HG02759 (cell line): Measurements from ENCODE around the gene SYNDIG1.

Experiments
- ATAC-seq: cut with Tn5 transposase; IDR thresholded peaks from one replicate; pipeline ENCODE4 v1.9.1; 2021; ENCODE audit warnings: mild to moderate bottlenecking, moderate library complexity; ENCODE audit not compliant: unreplicated experiment

The SYNDIG1 gene

DNA sequence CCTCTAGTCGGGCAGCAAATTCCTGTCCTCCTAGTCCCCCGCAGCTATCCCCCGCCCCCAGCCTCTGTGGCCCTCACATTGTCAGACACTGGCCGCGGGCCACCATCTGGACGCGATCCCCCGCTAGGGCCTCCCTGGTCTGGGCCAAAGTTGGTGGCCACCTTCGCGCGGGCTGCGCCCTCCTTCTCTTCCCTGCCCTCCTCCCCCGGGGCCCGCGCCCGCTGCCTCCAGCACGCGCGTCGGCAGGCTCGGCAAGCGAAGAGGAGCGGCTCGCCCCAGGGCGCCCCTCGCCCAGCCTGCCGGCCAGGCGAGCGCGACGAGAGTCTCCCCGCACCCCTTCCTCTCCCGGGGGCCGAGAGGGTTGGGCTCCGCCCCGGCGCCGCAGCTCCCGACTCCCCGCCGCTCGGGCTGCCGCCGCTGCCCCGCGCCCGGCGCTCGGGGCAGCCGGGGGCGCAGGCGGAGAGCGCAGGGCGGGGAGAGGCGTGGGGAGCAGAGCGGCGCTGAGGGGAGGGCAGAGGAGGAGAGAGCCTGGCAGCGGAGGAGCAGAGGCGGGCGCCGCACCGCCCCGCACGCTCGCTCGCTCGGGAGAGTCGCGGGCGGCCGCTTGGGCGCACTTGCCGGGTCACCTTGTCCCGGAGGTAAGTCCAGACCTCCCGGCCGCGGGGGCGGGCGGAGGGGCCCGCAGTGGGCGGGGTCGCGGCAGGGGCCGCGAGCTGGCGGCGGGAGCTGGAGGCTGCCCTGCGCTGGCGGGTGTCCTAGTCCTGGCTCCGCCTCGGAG is at the start of gene SYNDIG1:
SYNDIG1 (plus strand) TSS at position 514 of the 778 bp plus-strand sequence. CDS start 73,469 bp downstream, outside the sequence.
- ATAC-seq = no peak

DNA sequence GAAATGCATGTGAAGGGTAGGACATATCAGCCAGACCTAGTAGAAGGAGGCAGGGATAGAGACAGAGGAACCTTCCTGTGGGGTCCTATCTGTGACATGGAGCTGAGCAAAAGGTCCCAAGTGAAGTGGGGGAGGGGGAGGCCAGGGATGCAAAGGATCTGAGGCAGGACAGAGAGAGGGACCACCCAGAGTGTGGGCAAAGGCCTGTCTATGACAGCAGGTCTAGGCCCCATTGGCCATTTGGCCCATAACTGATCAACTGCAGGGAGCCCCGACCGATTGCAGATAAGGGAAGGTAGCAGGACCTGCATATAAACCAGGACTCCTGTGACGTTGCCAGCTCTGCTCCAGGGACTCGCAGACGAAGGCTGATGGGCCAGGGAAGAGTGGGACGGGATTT is 49.6 kb upstream of the SYNDIG1 start:
- ATAC-seq = no peak

DNA sequence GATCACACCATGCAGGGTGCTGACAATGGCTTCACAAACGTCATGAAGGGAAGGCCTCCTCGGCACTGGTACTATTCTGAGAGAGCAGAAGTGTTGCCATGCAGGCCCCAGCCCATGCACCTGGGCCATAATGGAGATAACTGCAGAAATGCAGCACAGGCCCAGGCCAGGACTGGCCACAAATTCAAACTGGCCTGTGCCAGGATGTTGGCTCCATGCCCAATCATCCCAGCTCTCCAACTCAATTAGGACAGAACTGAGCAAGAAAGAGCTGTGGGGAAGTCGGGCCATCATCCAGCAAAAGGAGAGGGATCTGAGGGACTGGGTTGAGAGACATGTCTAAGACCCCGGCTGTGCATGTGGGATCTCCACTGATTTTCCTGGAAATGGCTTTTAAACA is 48.9 kb upstream of the SYNDIG1 start:
- no peak for ATAC-seq

DNA sequence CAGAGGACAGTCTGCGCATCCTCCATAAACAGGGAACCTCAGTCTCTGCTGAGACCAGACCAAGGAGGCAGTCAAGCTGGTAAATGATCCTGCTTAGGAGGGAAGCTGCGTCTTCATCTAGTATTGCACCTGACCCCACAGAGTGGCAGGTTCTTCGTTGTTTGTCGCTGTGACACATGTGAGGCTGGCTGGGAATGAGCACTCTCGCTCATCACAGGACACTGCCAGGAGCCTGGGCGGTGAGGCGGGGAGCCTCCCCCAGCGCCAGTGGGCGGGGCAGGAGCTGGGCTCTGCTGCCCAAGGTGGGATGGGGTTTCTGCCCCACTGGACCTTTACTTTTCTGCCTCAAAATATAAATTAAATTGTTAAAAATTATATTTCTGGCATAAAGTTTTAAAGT is 48.4 kb upstream of the SYNDIG1 start:
- no peak for ATAC-seq

DNA sequence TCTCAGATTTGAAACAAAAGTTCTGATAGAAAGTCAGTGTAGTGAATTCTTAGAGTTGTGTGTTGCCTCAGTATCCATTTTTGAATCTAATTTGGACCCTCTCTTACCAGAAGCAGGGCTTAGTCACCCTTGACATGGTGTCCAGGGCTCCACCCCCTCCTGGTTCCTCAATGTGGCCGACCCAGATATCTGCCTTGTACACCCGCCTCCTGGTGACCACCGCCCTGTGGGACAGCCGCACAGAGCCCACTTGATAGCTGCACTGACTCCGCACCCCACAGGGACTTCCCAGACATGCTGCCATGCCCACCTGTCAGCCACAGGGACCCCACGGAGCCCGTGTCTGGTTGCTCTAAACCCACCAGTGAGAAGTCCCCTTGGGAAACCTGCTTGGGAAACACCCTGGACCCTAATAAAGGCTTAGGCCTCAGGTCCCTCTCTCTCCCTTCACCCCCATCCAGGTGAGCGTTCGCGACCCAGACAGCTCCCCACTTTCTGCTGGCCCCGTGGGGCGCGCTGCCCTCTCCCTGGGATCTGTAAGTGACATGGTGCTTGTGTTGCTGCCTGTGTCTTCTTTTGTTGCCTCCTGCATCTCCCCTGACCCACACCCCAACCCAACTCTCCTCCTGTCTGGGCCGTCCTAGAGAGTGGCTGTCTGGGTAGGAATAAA is 47.2 kb upstream of the SYNDIG1 start:
- no peak for ATAC-seq

DNA sequence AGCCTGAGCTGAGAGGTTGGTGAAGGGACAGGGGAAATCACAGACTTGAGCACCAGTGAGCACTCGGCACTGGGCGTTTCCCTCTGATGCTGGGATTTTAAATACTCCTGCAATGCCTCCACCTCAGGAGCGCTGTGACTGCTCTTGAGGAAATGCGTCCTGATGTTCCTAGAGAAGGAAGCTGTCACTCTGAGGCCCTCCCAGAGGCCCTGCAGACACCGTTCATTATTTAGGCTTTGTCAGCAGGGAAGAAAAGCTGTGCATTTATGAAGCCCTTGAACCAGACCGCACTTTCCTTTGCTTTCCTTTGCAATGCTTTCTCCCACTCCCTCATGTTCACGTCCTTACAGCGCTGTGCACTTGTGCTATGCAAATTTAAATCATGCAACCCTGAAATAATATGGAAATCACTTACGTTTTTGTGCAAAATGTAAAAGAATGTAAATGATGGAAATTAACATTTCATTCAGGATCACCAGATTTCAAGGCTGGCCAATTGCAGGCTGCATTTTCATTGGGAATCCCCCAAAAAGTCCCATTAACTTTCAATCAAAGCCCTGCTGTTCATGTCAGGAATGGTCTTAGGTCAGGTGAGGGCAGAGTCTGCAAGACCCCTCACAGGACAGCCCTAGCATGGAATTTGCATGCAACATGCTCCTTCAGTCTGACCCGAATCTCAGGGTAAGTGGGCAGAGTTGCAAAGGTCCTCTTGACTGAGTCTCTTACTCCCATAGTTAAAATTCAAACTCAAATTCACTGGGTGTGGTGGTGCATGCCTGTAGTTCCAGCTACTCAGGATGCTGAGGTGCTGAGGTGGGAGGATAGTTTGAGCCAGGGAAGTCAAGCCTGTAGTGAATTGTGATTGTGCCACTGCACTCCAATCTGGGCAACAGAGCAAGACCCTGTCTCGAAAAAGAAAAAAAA is 45.8 kb upstream of the SYNDIG1 start:
- ATAC-seq = no peak

GRCh38 chr20:24425523-24426135 is 43.8 kb upstream of the SYNDIG1 start:
- no peak for ATAC-seq

- no peak for ATAC-seq
These were observed 38.0 kb upstream of the SYNDIG1 start for GRCh38 chr20:24431279-24432045.

GRCh38 chr20:24432046-24432442 is 37.4 kb upstream of the SYNDIG1 start:
- no peak for ATAC-seq

DNA sequence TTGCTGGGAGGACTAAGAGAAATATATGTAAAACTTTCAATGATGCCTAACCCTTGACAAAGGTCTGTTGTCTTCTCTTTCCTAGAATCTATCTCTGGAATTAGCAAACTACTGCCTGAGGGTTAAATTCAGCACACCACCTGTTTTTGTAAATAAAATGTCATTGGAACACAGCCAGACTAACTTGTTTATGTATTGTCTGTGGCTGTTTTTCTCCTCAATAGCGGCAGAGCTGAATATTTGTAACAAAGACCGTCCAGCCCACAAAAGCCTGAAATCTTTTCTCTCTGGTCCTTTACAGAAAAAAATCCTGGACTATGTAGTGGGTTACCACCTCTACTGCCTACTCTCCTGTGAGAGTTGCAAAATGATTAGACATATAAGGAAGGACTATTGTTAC is 33.3 kb upstream of the SYNDIG1 start:
- no peak for ATAC-seq

DNA sequence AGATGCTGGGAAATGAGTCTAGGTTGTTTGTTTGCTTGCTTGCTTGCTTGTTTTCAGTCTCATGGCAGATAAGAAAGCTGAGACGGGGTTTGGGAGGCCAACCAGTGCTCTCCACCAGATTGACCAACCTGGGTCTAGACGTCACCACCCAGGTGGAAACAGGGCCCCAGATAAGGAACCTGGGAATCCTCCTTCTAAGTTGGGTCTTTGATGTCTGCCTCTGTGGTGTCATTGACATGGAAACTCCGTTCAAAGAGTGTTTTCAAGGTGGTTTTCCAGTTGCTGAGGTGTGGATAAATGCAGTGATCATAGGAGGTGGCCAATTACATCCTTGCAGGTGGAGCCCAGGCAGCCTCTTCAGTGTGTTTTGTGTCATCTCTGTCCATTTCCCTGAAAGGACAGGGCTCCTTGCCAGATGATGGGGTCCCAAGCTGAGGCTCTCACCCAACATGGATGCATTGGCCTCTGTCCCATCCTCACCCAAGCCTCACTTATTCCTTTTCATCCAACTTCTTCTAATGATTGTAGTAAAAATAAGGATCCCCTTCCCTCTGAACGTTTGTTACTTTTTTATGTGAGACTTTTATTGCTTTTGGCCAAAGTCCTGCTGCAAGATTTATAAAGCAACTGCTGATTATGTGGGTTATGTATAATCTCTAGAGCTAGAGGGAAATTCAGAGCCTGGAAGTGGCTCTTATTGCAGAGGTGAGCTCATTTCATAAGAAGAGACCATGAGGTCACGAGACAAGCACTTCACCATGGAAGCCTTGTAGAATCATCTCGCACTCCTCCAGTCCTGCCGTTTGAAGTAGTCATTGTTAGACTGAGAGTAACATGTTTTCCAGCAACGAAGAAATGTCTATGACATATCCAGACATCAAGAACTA is 32.0 kb upstream of the SYNDIG1 start:
- ATAC-seq = no peak

GRCh38 chr20:24438331-24438730 is 31.1 kb upstream of the SYNDIG1 start:
- ATAC-seq = no peak

DNA sequence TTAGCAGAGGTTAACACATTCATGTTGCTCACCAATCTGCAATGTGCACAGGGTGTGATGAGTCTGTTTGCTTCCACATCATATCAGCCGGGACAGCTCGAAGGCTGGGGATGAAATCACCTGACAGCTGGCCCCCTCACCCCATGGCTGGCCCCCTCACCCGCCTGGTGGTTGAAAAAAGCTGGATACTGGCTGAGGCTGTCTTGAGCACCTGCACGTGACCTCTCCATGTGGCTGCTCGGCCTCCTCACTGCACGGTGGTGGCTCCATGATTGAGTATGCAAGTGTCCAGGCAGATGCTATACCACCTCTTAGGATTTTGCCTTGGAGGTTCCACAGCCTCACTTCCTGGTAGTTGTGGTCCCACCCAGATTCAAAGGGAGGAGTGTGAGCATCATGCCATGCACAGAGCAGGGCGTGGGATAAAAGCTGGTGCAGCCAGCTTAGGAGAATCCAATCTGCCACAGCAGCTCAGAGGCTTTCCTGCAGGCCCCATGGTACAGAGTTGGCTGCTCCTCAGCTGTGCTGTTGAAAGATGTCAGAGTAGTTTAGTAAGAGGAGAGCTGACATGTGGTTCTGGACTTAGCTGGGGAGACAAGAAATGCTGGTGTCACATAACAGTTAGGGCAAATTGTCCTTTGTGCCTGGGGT is 29.6 kb upstream of the SYNDIG1 start:
- ATAC-seq = no peak

- ATAC-seq = no peak
These were observed 27.8 kb upstream of the SYNDIG1 start for GRCh38 chr20:24441661-24442060.

DNA sequence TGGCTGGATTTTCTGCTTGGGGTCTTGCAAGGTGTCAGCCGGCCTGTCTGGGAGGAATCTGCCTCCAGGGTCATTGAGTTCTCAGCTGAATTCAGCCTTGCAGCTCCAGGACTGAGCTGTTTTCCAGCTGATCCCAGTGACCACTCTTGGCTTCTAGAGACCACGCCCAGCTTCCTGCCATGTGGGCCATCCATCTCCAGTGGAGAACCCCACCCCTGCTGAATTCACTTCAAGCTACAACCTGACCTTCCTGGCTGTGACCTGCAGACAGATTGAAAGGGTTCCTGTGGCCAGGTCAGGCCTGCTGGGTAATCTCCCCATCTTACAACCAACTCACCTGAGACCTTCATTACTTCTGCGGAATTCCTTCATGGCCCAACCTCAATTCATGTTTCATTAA is 26.5 kb upstream of the SYNDIG1 start:
- ATAC-seq = no peak

GRCh38 chr20:24443436-24443835 is 26.0 kb upstream of the SYNDIG1 start:
- ATAC-seq = no peak

DNA sequence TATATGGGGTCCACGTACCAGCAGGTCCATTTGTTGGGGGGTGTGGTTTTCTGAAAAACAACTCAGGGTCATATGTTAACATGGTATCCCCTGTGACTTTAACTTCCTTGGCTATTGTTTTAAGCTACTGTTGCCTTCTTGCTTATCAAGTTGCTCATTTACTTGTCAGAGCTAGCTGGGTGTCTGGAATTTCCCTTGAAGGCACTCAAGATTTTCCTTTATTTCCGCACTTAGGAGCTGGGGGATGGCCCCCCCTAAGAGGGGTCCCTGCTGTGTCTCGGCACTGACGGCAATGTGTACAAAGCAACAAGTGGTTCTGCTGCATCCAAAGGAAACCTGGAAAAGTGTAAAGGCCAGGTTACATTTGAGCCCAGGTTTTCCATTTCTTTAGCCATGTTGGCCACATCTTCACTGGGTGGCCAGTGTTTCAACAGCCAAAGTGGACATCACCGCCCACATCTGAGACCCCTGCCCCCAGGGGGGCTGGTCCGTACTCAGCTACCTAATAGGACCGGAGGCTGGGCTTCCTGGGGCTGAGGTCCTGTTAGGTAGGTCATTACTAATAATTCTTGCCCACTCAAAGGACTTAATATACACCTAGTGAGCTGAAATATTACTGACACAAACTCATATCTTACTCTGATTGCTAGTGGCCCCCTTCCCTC is 24.8 kb upstream of the SYNDIG1 start:
- ATAC-seq = no peak

DNA sequence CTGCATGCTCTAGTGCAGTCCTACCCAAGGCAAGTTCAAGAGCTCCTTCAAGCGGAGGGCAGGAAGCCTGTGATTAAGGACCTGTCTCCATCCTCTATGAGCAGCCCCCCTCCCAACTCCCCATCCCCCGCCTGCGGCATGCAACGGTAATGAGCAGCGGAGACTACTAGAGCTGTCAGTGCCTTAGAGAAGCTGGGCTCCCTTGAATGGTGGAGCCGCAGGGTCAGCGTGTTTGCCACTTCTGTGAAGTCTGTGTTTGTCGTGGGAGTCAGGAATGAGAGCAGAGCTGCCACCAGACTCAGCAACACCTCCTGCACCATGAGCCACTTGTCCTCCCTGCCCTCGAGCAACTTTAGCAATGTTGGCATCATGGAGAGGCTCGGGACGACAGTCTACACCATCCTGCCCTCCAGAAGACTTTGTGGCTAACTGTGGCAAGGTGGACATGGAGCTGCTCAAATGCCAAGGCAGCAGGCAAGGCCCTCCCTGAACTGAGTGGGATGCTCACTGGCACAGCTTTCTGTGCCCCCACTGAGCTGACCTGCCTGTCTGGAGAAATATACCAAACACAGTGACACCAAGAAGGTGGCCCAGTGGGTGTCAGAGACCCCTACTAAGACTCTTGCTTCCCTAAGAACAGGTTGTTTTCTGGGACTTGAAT is 23.8 kb upstream of the SYNDIG1 start:
- ATAC-seq = no peak
